ENCODE results near the gene TP63.

TP63 gene

GRCh38 chr3:189941125-189941524 is 309.9 kb downstream of the TP63 start:
- no peak for DNase-seq (ENCODE audit: low read depth, low spot score)
- no peak for TF ChIP-seq CTCF (IDR thresholded peaks at IDR 0.05; ENCODE audit: insufficient read depth, low read length, missing control alignments)
- ChIA-PET POLR2A (no interaction called here), CTCF (interaction anchor here (0.8 to 3.7 kb wide), 6 partner anchors 8 to 673 kb away, joined by 3 to 14 read pairs (median 4); no protein-coding TSS in a partner anchor)
- H3K4me3 ChIP-seq (ENCODE audit: low read depth, low read length) = no peak overlapping the region

- ChIA-PET CTCF (interaction anchor here (1.2 to 1.6 kb wide), 5 partner anchors 19 to 673 kb away, joined by 3 to 5 read pairs (median 3); no protein-coding TSS in a partner anchor), POLR2A (no interaction called here)
- no peak for TF ChIP-seq CTCF (IDR thresholded peaks at IDR 0.05; ENCODE audit: insufficient read depth, low read length, missing control alignments)
- H3K4me3 ChIP-seq (ENCODE audit: low read depth, low read length) = no peak overlapping the region
- no peak for DNase-seq (ENCODE audit: low read depth, low spot score)
Observed at GRCh38 chr3:189941679-189942078, 310.5 kb downstream of the TP63 start.

- POLR2A ChIA-PET = no interaction called here
- TF ChIP-seq CTCF (IDR thresholded peaks at IDR 0.05; ENCODE audit: insufficient read depth, low read length, missing control alignments) = no peak
- no peak overlapping the region for H3K4me3 ChIP-seq (ENCODE audit: low read depth, low read length)
- CTCF ChIA-PET = interaction anchor here (1.0 to 1.6 kb wide), 3 partner anchors 14 to 19 kb away, joined by 3 to 7 read pairs (median 3); no protein-coding TSS in a partner anchor
- DNase-seq (ENCODE audit: low read depth, low spot score) = no peak
Observed at GRCh38 chr3:189942948-189943347, 311.8 kb downstream of the TP63 start.

GRCh38 chr3:189944285-189945145 is 313.3 kb downstream of the TP63 start:
- no peak for TF ChIP-seq CTCF (IDR thresholded peaks at IDR 0.05; ENCODE audit: insufficient read depth, low read length, missing control alignments)
- no peak overlapping the region for H3K4me3 ChIP-seq (ENCODE audit: low read depth, low read length)
- DNase-seq (ENCODE audit: low read depth, low spot score) = no peak
- ChIA-PET CTCF (interaction anchor here (1.0 to 11.2 kb wide), 3 partner anchors 17 to 676 kb away, joined by 3 to 289 read pairs (median 7); no protein-coding TSS in a partner anchor), POLR2A (interaction anchor here (0.6 kb wide), 1 partner anchor 459 kb away, joined by 3 read pairs; no protein-coding TSS in a partner anchor)

- no peak for TF ChIP-seq CTCF (IDR thresholded peaks at IDR 0.05; ENCODE audit: insufficient read depth, low read length, missing control alignments)
- no peak for DNase-seq (ENCODE audit: low read depth, low spot score)
- CTCF ChIA-PET = interaction anchor here (1.1 to 11.2 kb wide), 5 partner anchors 256 to 790 kb away, joined by 3 to 289 read pairs (median 5); no protein-coding TSS in a partner anchor
- POLR2A ChIA-PET = no interaction called here
- H3K4me3 ChIP-seq (ENCODE audit: low read depth, low read length) = no peak overlapping the region
Observed at GRCh38 chr3:189945935-189946709, 314.9 kb downstream of the TP63 start.

Data from AG04449 (cell line).